ENCODE results near the gene REX1BD.

The REX1BD gene

DNA sequence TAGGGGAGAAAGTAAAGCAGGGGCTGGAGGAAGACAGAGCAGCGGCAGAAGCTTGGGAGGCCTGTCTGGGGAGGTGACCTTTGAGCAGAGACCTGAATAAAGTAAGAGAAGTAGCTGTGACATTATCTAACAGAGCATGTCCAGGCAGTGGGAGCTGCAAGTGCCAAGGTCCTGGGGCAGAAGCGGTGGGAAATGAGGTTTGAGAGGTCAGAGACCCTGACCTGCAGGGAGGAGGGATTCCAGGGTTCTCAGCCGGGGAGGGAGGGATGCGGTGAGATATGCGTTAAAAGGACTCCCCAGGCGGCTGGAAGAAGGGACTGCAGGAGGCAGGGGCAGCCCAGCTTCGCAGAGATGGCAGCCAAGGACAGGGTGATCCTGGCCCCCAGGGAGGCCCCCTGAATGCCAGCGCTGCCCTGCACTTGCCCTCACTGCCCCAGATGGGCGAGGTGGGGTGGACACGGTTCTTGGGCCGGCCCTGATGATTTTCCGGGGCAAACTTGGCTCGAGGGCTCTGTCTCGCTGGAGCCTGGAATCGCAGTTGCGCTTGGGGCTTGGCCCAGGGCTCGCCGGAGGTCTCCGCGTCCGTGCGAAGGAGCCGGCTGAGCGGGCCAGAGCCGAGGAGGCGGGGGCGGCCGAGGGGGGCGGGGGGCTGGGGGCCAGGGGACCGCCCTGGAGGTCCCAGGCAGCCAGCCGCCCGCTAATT is 14.8 kb downstream of the REX1BD start:
- TF ChIP-seq ZNF274 (IDR thresholded peaks at IDR 0.05; ENCODE audit: low read depth, low read length) = no peak
- H3K4me3 ChIP-seq (ENCODE audit: low read length) = no peak overlapping the region

DNA sequence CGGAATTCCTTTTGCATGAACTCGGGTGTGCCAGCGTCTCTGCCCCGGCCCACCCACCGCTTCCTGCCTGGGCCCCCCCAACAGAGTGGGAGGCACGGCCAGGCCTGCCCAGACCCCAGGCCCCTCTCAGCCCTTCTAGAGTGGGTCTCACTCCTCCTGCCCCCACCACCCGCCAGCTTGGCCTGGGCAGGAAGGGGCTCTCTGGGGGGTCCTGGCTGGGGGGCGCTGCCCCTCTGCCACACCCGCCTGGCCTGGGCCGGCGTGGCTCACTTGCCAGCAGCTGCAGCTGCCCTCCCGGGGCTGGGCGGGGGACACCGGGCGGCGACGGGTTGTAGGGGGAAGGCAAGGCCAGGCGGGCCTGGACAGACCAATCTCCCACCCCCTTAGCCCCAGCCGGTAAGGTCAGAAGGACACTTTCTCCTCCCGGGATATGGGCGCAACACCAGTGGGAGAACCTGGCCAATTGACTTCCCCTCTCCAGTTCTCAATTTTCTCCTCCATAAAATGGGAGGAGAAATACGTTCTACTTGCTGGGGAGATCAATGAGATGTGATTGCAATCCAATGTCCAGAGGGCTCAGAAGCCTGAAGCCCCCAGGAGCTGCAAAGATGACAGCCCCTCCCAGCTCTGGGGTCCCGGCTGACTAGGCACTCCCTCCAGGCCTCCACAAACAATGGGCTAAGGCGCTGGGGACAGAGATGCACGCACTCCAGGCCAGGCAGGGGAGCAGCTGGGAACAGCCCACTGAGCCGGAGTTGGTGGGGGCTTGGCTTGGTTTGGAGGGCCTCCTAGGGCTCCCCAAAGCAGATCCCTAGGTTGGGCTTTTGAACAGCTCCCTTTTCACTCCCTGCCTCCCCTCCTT is 15.6 kb downstream of the REX1BD start:
- H3K4me3 ChIP-seq (ENCODE audit: low read length) = no peak overlapping the region
- TF ChIP-seq ZNF274 (IDR thresholded peaks at IDR 0.05; ENCODE audit: low read depth, low read length) = no peak

DNA sequence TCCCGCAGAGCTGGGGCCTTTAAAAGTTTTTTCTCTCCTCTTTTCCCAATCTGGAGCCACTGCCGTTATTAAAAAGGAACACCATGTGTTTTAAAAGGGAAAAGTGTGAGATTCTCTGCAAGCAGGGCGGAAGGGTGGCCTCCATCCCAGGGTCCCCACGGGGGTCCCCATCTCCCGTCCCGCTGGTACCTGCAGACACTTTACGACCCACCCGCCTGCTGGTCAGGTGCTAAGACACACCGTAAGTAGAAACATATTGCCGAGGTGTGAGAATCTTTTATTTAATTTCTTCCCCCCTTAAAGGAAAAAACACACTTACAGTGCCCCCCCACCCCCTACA is 16.2 kb downstream of the REX1BD start:
- H3K4me3 ChIP-seq (ENCODE audit: low read length) = no peak overlapping the region
- TF ChIP-seq ZNF274 (IDR thresholded peaks at IDR 0.05; ENCODE audit: low read depth, low read length) = no peak

DNA sequence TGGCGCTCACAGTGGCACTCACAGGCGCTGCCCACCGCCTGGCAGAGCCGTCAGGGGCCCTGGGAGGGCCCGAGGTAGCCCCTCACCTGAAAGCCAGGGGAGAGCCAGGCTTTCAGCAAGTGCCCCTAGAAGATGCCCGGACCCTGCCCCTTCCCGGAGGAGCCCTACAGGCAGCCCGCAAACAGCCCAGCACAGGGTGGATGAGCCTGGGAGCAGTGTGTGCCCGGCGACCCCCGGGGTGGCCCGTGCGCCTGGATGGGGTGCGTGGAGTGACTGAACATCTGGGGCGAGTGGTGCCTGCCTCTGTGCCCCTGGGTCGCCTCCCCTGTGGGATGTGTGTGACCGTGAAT is 16.6 kb downstream of the REX1BD start:
- no peak for TF ChIP-seq ZNF274 (IDR thresholded peaks at IDR 0.05; ENCODE audit: low read depth, low read length)
- H3K4me3 ChIP-seq (ENCODE audit: low read length) = no peak overlapping the region

DNA sequence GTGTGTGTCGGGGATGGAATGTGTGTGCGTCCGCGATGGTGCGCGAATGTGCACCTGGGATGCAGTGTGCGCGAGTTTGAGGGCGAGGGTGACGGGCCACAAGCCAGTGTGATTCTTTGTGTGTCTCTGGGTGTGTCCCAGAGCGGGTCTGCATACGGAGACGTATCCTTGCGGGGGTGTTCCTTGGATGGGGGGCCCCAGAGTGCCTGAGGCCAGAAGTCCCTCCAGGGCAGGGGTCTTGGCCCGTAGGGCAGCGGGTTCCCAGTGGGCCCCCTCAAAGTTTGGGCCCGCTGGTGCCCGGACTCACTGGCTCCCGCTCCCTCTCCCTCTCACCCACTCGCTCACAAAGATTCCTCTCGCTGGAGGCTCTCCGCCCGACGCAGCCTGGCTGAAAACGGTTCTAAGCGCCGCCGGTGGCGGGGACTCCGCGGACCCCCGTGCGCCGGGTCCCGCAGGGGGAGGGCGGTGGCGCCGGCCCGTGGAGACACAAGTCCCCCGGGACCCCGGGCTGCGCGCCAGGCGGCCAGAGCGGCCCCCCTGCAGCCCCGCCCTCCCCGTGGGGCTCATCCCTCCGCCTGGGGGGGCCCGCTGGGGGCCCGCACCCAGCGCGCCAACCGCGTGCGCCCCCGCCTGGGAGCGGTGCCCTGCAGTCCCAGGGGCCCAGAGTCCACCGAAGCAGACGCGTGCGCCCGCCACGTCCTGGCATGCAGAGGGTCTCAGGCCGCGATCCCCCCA is 17.1 kb downstream of the REX1BD start:
- H3K4me3 ChIP-seq (ENCODE audit: low read length) = no peak overlapping the region
- TF ChIP-seq ZNF274 (IDR thresholded peaks at IDR 0.05; ENCODE audit: low read depth, low read length) = no peak

DNA sequence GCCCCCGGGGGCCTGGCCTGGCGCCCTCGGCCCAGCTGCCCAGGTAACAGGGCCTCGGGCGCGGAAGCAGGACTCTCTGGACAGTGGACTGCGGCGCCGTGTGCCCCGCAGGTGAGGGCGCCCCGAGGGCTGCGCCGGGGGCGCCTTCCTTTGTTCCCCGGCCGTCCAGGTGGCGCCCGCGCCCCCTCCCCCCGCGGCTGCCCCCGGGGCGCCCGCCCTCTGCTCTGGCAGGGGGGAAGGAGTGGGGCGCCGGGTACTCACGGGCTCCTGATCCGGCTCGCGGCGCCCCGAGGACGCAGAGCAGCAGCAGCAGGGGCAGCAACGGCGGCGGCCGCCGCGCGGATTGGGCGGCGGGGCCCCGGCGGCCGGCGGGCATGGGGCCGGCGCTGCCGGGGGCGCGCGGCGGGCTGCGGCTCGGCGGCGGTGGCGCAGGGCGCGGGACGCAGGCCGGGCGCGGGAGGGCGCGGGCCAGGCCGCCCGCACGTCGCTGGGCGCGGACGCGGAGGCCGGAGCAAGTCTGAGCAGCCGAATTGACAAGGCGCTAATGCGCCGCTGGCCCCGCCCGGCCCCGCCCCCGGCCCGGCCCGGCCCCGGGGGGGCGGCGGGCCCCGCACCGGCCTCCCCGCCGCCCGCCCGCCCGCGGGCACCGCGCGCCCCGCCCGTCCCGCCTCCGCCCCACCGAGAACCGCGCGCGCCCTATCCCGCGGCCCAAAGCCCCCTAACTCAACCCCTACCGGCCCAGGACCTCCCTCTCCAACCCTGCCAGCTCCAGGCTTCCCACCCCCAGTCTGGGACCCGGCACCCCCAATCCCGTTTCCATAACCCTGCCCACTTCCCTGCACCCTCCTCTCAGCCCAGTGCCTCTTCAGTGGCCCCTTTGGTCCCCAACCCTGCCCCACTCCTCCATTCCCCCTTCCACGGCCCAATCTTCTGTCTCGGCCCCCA is 18.0 kb downstream of the REX1BD start, which contains the start of gene CRLF1:
TSS of gene CRLF1 (minus strand) at position 519 of the 945 bp plus-strand sequence. CDS start at position 376, 143 bp downstream.
- H3K4me3 ChIP-seq (ENCODE audit: low read length) = no peak within 1 kb of the TSS
- no peak for TF ChIP-seq ZNF274 (IDR thresholded peaks at IDR 0.05; ENCODE audit: low read depth, low read length)

DNA sequence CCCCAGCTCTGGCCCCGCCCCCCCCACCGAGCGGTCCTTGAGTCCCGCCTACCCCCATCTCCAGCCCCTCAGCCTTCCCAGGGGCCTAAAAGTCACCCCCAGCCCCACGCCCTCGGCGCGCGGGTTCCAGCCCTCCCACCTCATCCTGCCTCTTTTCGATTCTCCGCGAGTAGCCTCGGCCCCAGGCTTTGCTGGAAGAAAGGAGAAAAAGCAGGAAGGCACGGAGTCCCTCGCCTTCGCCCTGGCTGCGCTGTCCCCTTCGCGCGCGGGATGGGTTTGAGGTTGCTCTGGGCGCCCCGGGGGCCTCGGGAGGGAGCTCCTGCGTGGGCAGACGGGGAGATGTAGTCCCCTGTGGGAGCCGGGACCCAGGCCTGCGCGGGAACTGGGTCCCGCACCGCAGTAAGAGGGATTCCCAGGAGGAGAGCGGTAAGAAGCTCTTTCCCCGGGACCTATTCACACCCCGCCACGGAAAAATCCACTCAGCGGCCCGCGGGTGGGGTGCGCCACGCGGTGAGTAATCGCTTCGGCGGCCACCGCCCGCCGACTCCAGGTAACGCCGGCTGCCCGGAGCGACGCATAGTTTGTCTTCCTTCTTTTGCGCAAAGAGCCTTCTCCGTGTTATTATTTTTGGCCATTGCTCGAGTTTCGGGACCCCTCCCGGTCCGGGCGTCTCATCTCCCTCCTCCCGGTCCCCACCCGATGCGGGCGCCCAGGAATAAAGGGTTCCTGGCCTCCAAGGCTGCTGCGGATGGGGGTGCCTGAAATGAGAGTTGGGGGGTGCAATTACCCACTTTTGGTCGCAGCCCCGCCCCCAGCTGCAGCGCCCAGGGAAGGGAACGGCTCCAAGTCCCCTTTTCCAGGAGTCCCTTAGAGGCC is 18.9 kb downstream of the REX1BD start:
- no peak for TF ChIP-seq ZNF274 (IDR thresholded peaks at IDR 0.05; ENCODE audit: low read depth, low read length)
- no peak overlapping the region for H3K4me3 ChIP-seq (ENCODE audit: low read length)

DNA sequence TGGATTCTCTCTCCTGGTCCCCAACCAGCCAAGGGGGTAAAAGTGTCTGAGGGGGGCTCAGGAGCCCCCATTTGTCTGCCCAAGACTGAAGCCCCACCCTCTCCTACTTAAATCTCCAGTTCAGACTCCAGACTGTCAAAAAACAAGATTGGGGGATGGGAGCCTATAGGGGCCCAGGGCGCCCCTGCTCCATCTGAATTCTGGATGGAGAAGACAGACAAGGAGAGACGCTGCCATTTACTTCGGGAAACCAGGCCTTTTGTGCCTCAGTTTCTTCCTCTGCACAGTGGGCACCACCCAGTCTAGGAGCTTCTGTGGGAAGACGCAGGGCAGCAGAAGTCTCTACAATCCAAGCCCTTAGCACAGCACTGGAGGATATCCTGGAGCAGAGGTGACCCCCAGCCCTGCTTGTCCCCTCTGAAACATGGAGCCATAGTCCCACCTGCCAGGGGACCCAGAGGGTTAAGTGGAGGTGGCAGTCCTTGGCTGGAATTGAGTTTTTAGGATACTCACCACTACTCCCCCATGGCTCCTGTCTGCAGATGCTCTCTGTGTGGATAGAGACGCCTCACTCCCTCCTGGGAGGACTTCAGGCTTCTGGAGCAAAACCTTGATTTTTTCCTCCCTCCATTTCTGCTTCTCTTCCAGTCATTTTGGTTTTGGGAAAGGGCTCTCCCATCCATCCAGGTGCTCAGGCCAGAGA is 19.7 kb downstream of the REX1BD start:
- H3K4me3 ChIP-seq (ENCODE audit: low read length) = no peak overlapping the region
- no peak for TF ChIP-seq ZNF274 (IDR thresholded peaks at IDR 0.05; ENCODE audit: low read depth, low read length)

DNA sequence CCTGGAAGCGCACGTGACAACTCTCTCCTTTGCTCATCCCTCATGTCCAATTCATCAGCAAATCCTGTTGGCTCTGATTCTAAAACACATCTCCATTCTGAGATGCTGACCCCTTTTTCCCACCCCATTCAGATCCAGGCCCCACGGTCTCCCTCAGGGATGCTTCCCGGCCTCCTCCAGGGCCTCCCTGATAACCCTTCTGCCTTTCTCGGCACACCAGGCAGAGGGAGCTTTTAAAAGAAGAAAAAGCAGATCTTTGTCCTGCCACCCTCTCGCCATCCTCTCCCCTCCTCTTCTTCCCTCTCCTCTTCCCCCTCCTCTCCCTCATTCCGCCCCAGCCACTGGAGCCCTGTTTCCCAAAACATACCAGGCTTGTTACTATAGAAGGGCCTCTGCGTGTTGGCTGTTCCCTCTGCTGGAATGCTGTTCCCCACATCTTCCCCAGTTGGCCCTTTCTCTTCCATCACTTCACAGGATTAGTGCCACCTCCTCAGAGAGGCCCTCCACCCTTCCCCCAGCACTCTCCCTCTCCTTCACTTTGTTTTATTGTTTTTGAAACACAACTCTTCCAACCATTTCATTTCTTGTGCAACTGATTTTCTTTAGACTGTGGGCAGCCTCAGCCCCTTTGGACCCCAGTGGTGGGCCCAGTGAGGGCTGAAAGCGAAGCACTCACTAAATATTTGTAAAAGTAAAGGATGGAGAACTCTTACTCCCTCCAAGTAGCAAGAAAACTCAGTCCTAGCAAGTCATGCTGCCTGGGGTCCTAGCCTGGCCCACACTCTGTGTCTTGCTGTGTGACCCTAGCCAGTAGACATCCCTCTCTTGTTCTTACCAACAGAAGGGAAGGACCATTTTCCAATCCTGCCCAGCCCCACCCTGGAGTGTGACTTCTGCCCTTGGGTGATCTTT is 20.5 kb downstream of the REX1BD start:
- no peak for TF ChIP-seq ZNF274 (IDR thresholded peaks at IDR 0.05; ENCODE audit: low read depth, low read length)
- no peak overlapping the region for H3K4me3 ChIP-seq (ENCODE audit: low read length)

DNA sequence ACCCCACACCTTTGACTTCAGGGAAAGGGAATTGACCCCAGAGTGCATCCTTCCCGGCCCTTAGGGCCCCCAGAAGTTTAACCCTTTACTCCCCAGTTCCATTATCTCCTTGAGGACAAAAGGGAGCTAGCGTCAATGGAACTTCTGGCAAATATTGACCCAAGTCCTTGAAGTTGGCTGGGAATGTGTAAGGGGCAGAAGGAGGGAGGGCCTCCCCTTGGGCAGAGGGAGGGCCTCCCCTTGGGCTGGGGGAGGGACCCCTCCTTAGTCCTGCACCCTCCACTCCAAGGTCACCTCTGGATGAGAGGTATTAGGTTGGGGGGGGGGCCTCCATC is 21.1 kb downstream of the REX1BD start:
- no peak overlapping the region for H3K4me3 ChIP-seq (ENCODE audit: low read length)
- TF ChIP-seq ZNF274 (IDR thresholded peaks at IDR 0.05; ENCODE audit: low read depth, low read length) = no peak

DNA sequence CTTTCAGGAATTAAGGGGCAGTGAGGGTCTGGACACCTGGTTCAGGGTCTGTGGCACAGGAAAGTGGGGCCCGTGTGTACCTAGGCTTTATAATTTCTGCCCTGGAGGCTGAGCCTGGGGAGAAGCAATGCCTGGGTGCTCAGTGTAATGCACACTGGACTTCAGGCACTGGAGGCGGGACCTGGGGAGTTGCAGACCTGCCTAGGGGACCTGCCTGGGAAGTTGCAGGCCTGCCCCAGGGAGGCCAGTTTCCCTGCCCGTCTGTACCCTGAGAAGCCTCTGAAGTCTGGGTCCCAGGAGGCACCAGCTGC is 21.6 kb downstream of the REX1BD start:
- no peak overlapping the region for H3K4me3 ChIP-seq (ENCODE audit: low read length)
- TF ChIP-seq ZNF274 (IDR thresholded peaks at IDR 0.05; ENCODE audit: low read depth, low read length) = no peak
